Measurements from ENCODE around the gene TRIP12.

TRIP12 gene

DNA sequence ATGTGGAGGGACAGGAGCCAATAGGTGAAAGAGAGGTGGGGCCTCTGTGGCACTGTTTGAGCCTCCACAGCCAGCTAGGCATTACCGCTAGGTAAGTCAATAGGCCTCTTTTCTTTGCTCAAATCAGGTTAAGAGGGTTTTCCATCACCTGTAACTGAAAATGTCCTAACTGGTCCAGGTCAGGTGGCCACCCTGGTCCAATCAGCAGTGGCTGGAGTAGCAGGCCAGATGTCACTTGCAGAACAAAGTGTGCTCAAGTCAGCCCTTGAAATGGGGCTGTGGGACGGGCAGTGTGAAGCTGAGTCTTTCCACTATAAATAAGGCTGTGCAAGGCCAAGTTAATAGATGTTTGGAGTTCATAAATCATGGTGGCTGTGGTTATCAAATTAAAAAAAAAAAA is 21.4 kb upstream of the TRIP12 start:
- no peaks in the 10 kb centered on the region for H3F3A ChIP-seq (ENCODE audit: low read depth)
- TF ChIP-seq, protein P1, sequence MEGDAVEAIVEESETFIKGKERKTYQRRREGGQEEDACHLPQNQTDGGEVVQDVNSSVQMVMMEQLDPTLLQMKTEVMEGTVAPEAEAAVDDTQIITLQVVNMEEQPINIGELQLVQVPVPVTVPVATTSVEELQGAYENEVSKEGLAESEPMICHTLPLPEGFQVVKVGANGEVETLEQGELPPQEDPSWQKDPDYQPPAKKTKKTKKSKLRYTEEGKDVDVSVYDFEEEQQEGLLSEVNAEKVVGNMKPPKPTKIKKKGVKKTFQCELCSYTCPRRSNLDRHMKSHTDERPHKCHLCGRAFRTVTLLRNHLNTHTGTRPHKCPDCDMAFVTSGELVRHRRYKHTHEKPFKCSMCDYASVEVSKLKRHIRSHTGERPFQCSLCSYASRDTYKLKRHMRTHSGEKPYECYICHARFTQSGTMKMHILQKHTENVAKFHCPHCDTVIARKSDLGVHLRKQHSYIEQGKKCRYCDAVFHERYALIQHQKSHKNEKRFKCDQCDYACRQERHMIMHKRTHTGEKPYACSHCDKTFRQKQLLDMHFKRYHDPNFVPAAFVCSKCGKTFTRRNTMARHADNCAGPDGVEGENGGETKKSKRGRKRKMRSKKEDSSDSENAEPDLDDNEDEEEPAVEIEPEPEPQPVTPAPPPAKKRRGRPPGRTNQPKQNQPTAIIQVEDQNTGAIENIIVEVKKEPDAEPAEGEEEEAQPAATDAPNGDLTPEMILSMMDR (conservative IDR thresholded peaks at IDR 0.05; ENCODE audit: low read length), result no peak
- no peak for TF ChIP-seq EZH2phosphoT487 (IDR thresholded peaks at IDR 0.05; ENCODE audit: borderline replicate concordance)
- H3K9me2 ChIP-seq (replicated peaks; ENCODE audit: low read depth, low read length), result no peaks in the 10 kb centered on the region
- H3K4me2 ChIP-seq (ENCODE audit: low read depth, low read length, poor library complexity, severe bottlenecking), result no peak overlapping the region
- H4K20me1 ChIP-seq (ENCODE audit: insufficient read depth, low read length, poor library complexity, severe bottlenecking), result no peaks in the 10 kb centered on the region
- no peaks in the 10 kb centered on the region for H3K9me3 ChIP-seq (ENCODE audit: insufficient read depth, low read depth, low read length)
- no peak overlapping the region for H3K9ac ChIP-seq (ENCODE audit: low read depth, low read length, poor library complexity, severe bottlenecking)
- H3K4me1 ChIP-seq (ENCODE audit: insufficient read depth, low read length, poor library complexity, severe bottlenecking), result peaks cover 10% of the 10 kb centered on the region
- no peaks in the 10 kb centered on the region for H3K79me2 ChIP-seq (ENCODE audit: insufficient read depth, low read length)
- H3K4me3 ChIP-seq (ENCODE audit: low read length, poor library complexity, severe bottlenecking), result no peak overlapping the region
- no peaks in the 10 kb centered on the region for H3K27me3 ChIP-seq (ENCODE audit: insufficient read depth, low read length, poor library complexity, severe bottlenecking)
- H2AFZ ChIP-seq (ENCODE audit: low read length), result no peak overlapping the region
- no peaks in the 10 kb centered on the region for H3K36me3 ChIP-seq (ENCODE audit: insufficient read depth, low read length)

DNA sequence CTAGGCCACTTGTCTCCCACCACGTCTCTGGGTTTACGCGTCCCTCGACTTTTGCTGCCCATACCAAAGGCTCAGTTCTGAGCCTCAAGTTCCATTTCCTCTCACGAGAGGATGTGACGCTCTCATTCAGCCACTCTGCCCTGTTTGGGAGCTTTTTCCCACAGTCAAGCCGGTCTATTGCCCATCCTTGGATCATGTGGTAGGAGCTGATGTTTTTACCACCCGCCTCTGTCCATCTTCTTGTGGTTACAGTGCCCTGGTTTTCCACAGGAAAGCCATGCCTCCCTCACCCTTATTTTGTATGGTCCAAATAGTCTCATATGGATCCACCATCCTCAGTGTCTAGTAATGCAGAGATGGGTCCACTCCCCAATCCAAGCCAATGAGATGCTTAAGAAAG is 20.9 kb upstream of the TRIP12 start:
- no peak overlapping the region for H3K4me3 ChIP-seq (ENCODE audit: low read length, poor library complexity, severe bottlenecking)
- TF ChIP-seq, protein P1 (conservative IDR thresholded peaks at IDR 0.05; ENCODE audit: low read length), result no peak
- no peak for TF ChIP-seq EZH2phosphoT487 (IDR thresholded peaks at IDR 0.05; ENCODE audit: borderline replicate concordance)
- H3K4me1 ChIP-seq (ENCODE audit: insufficient read depth, low read length, poor library complexity, severe bottlenecking), result peaks cover 10% of the 10 kb centered on the region
- H3K27me3 ChIP-seq (ENCODE audit: insufficient read depth, low read length, poor library complexity, severe bottlenecking), result no peaks in the 10 kb centered on the region
- H2AFZ ChIP-seq (ENCODE audit: low read length), result no peak overlapping the region
- H3K79me2 ChIP-seq (ENCODE audit: insufficient read depth, low read length), result no peaks in the 10 kb centered on the region
- no peaks in the 10 kb centered on the region for H3K9me2 ChIP-seq (replicated peaks; ENCODE audit: low read depth, low read length)
- no peak overlapping the region for H3K9ac ChIP-seq (ENCODE audit: low read depth, low read length, poor library complexity, severe bottlenecking)
- no peaks in the 10 kb centered on the region for H3F3A ChIP-seq (ENCODE audit: low read depth)
- no peak overlapping the region for H3K4me2 ChIP-seq (ENCODE audit: low read depth, low read length, poor library complexity, severe bottlenecking)
- no peaks in the 10 kb centered on the region for H4K20me1 ChIP-seq (ENCODE audit: insufficient read depth, low read length, poor library complexity, severe bottlenecking)
- no peaks in the 10 kb centered on the region for H3K9me3 ChIP-seq (ENCODE audit: insufficient read depth, low read depth, low read length)
- no peaks in the 10 kb centered on the region for H3K36me3 ChIP-seq (ENCODE audit: insufficient read depth, low read length)

DNA sequence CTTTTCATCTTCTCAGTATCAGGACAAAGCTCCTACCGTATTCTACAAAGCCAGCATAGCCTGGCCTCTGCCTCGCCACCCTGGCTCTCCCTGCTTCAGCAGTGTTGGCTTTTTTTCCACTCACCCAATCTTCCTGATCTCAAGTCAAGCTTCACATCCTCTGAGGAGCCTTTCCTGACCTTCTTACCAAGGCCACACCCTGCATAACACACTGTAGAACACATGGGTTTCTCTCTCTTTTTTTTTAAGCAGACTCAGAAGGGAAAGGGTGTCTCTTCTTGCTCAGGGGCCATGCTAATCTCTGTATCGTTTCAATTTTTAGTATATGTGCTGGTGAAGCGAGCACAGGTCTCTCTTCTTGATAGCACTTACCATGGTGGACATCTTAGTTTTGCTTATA is 15.7 kb upstream of the TRIP12 start:
- Histone ChIP-seq H3K4me2 (ENCODE audit: low read depth, low read length, poor library complexity, severe bottlenecking) (no peak overlapping the region), H3K9me2 (replicated peaks; ENCODE audit: low read depth, low read length) (no peaks in the 10 kb centered on the region), H3K4me3 (ENCODE audit: low read length, poor library complexity, severe bottlenecking) (no peak overlapping the region), H3K79me2 (ENCODE audit: insufficient read depth, low read length) (no peaks in the 10 kb centered on the region), H3F3A (ENCODE audit: low read depth) (no peaks in the 10 kb centered on the region), H4K20me1 (ENCODE audit: insufficient read depth, low read length, poor library complexity, severe bottlenecking) (no peaks in the 10 kb centered on the region), H3K4me1 (ENCODE audit: insufficient read depth, low read length, poor library complexity, severe bottlenecking) (no peaks in the 10 kb centered on the region), H3K9ac (ENCODE audit: low read depth, low read length, poor library complexity, severe bottlenecking) (no peak overlapping the region), H3K9me3 (ENCODE audit: insufficient read depth, low read depth, low read length) (no peaks in the 10 kb centered on the region), H3K27me3 (ENCODE audit: insufficient read depth, low read length, poor library complexity, severe bottlenecking) (no peaks in the 10 kb centered on the region), H3K36me3 (ENCODE audit: insufficient read depth, low read length) (no peaks in the 10 kb centered on the region), H2AFZ (ENCODE audit: low read length) (no peak overlapping the region)
- TF ChIP-seq, protein P1 (conservative IDR thresholded peaks at IDR 0.05; ENCODE audit: low read length), result no peak
- no peak for TF ChIP-seq EZH2phosphoT487 (IDR thresholded peaks at IDR 0.05; ENCODE audit: borderline replicate concordance)

Measured in Loucy (cell line).